HG03039 (cell line): ENCODE results near the gene LIN54.
A peak's percentile ranks its signal among the peaks of the same experiment; 100 is the strongest.

ENCODE experiments used
- ATAC-seq: cut with Tn5 transposase; IDR thresholded peaks from one replicate; pipeline ENCODE4 v1.9.1; 2021; ENCODE audit warnings: mild to moderate bottlenecking, moderate library complexity; ENCODE audit not compliant: unreplicated experiment

The LIN54 gene

GRCh38 chr4:82896755-82897154 is 113.9 kb downstream of the LIN54 start:
- ATAC-seq: no peak

DNA sequence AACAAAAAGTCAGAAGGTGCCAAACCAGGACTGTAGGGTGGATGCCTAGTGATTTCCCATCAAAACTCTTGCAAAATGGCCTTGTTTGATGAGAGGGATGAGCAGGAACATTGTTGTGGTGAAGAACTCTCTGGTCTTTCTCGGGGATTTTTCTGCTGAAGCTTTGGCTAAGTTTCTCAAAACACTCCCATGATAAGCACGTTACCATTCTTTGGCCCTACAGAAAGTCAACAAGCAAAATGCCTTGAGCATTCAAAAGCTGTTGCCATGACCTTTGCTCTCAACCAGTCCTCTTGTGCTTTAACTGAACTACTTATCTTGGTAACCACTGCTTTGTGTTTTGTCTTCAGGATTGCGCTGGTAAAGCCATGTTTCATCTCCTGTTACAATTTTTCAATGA is 116.7 kb downstream of the LIN54 start:
- no peak for ATAC-seq

DNA sequence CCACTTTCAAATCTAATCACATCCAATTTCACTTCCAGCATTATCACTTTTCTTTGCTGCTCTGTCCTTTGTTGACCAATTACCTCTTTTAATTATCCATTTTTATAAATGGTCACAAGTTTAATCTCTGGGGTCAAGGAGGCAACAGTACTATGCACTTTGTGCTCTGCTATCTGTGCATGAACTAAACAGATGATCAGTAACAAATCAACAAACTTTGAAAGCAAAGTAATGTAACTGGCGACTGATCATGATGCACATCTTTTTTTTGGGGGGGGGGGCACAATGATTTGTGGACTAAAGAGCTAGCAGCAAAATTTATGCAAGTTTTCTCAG is 118.2 kb downstream of the LIN54 start:
- ATAC-seq: no peak

DNA sequence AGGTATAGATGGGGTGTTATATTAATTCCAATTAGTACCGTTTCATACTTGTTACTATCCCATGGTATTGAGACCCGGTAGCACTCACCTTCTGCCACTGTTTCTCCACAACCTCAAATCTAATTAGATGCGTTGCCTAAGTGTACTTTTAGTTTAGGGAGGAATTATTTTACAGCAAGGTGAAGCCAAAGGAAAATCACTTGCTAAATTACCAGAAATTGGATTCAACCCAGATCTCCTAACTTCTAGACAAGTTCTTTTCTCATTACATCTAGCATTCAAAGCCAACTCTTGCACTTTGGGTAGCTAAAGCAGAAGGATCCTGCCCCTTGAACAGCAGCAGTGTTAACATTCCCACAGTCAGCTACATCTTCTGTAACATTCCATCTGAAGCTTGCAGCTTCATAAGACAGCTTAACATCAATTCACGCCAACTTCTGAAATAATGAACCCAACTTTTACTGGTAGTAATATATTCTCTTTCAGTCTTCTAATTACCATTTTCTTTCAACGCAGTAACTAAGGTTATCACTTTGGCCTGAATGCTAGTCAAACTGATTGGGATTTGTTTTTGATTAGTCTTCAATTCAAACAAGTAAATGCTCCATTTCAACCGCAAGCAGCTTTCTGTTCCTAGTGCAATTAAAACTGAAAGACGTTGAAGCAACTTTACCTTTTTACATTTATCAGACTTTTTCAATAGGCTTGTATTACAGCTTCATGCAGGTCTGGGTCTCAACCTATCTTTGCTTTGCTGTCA is 118.7 kb downstream of the LIN54 start:
- no peak for ATAC-seq

GRCh38 chr4:82890901-82891706 is 119.5 kb downstream of the LIN54 start, which contains the start of gene SEC31A:
Gene SEC31A, minus strand, starts transcription at chr4:82891153. Its CDS starts 9,217 bp downstream, at chr4:82881936.
- ATAC-seq: peak; percentile 92

- no peak for ATAC-seq
Observed at GRCh38 chr4:82890528-82890900, 120.1 kb downstream of the LIN54 start.

GRCh38 chr4:82889287-82889686 is 121.3 kb downstream of the LIN54 start:
- ATAC-seq: no peak

DNA sequence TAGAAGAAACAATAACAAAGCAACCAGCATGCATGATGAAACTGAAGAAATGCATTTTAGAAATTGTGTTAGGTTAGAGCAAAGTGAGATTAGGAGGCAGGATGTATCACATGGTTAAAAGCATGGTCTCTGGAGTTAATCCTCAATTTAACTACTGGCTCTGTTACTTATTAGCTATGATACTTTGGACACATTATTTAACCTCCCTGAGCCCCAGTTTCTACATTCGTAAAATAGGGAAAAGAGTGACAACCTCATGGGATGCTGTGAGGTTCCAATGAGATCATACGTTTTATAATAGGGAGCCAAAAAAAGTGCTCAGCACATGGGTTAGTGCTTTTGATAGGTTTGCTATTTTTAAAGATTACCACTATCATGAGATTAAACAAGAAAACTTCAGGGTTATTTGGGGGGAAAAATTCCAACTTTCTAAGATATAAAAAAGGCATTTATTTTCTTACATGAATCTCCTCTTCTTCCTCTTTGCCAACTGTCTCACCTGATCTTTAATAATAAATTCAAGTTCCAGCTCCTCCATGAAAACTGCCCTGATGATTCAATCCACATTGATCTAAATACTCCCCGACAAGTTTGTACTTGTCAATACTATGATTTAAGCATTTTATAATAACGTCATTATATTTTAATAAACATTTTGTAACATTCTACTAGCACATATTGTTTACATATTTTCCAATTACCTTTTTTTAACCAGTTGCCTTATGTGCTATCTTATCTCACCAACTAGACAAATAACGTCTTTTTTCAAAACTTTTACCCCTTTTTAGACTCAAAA is 124.3 kb downstream of the LIN54 start:
- ATAC-seq: no peak

- no peak for ATAC-seq
Observed at GRCh38 chr4:82885410-82885809, 125.2 kb downstream of the LIN54 start.
